NOMO-1 treated with dmso at 0.1 percent for 144 hours (cell line): ENCODE results near the gene MACROH2A1.
"Not testable (repeated sequence)": the region's sequence is repeated elsewhere in the genome, so short reads cannot be mapped to it uniquely, and the experiment has no call there.

Experiments used
- DNase-seq: peaks from one replicate; lab custom pipeline; 2025; ENCODE audit not compliant: unreplicated experiment; lab: John Stamatoyannopoulos, UW

MACROH2A1 gene

GRCh38 chr5:135379046-135379654, 19.9 kb downstream of the MACROH2A1 start:
- no peak for DNase-seq

GRCh38 chr5:135377751-135378680, 21.0 kb downstream of the MACROH2A1 start:
- DNase-seq, result no peak

GRCh38 chr5:135376961-135377624, 21.9 kb downstream of the MACROH2A1 start:
- DNase-seq, result no peak

GRCh38 chr5:135375040-135375793, 23.8 kb downstream of the MACROH2A1 start:
- no peak for DNase-seq

- no peak for DNase-seq
These were observed 25.1 kb downstream of the MACROH2A1 start for GRCh38 chr5:135373736-135374515.

- DNase-seq, result no peak
These were observed 26.2 kb downstream of the MACROH2A1 start for GRCh38 chr5:135372654-135373381.

- no peak for DNase-seq
These were observed 27.3 kb downstream of the MACROH2A1 start for GRCh38 chr5:135371622-135372232.

GRCh38 chr5:135369952-135370351, 29.1 kb downstream of the MACROH2A1 start:
- DNase-seq, result no peak

- DNase-seq, result no peak
These were observed 31.5 kb downstream of the MACROH2A1 start for GRCh38 chr5:135367554-135367953.

- DNase-seq, result no peak
These were observed 32.0 kb downstream of the MACROH2A1 start for GRCh38 chr5:135367076-135367475.

- no peak for DNase-seq
These were observed 33.8 kb downstream of the MACROH2A1 start for GRCh38 chr5:135365281-135365680.

- DNase-seq, result no peak
These were observed 34.4 kb downstream of the MACROH2A1 start for GRCh38 chr5:135364421-135365262.

- DNase-seq, result not testable (repeated sequence)
These were observed 35.7 kb downstream of the MACROH2A1 start for GRCh38 chr5:135363342-135363741.

GRCh38 chr5:135362102-135362501, 36.9 kb downstream of the MACROH2A1 start:
- DNase-seq, result no peak

- DNase-seq, result no peak
These were observed 38.5 kb downstream of the MACROH2A1 start for GRCh38 chr5:135360278-135361274.

GRCh38 chr5:135359374-135360165, 39.5 kb downstream of the MACROH2A1 start:
- no peak for DNase-seq
